H9 (cell line): Measurements from ENCODE around the gene POF1B. TPM values are rescaled to one million over a fixed set of nuclear protein-coding genes. Genes with fewer than 3 reads are reported as not detected.

ENCODE experiments used
- DNase-seq: peaks from one replicate; pipeline ENCODE4 v3.0.0-alpha.2; 2017
- H2AFZ ChIP-seq: one replicate; pipeline ENCODE4 v1.6.1; 2013; ENCODE audit warnings: mild to moderate bottlenecking, low read length, control low read depth, moderate library complexity
- H2AK5ac ChIP-seq: 2 replicates; pipeline ENCODE4 v1.6.1; 2013; ENCODE audit warnings: low read length, control low read depth, mixed read lengths; ENCODE audit not compliant: insufficient read length
- H2BK120ac ChIP-seq: one replicate; pipeline ENCODE4 v1.6.1; 2013; ENCODE audit warnings: low read depth, mild to moderate bottlenecking, low read length, control low read depth, inconsistent platforms; ENCODE audit not compliant: poor library complexity, severe bottlenecking
- H2BK12ac ChIP-seq: 2 replicates; pipeline ENCODE4 v1.6.1; 2013; ENCODE audit warnings: low read length, control low read depth, mixed read lengths, low read depth; ENCODE audit not compliant: insufficient read length
- H2BK15ac ChIP-seq: 2 replicates; pipeline ENCODE4 v1.6.1; 2013; ENCODE audit warnings: low read depth, low read length, control low read depth
- H2BK20ac ChIP-seq: one replicate; pipeline ENCODE4 v1.6.1; 2013; ENCODE audit warnings: low read depth, mild to moderate bottlenecking, low read length, control low read depth, inconsistent platforms; ENCODE audit not compliant: poor library complexity, severe bottlenecking
- H2BK5ac ChIP-seq: 2 replicates; pipeline ENCODE4 v1.6.1; 2013; ENCODE audit warnings: low read length, control low read depth, mixed read lengths; ENCODE audit not compliant: insufficient read length
- H3K14ac ChIP-seq: 2 replicates; pipeline ENCODE4 v1.6.1; 2013; ENCODE audit warnings: low read length, control low read depth; ENCODE audit not compliant: insufficient read depth
- H3K18ac ChIP-seq: 2 replicates; pipeline ENCODE4 v1.6.1; 2013; ENCODE audit warnings: low read depth, mild to moderate bottlenecking, mixed read lengths, low read length, control low read depth; ENCODE audit not compliant: insufficient read length
- H3K23ac ChIP-seq: 2 replicates; pipeline ENCODE4 v1.6.1; 2013; ENCODE audit warnings: low read length, control low read depth, mixed read lengths, low read depth; ENCODE audit not compliant: insufficient read length
- H3K23me2 ChIP-seq: 2 replicates; pipeline ENCODE4 v1.6.1; 2013; ENCODE audit warnings: low read depth, mild to moderate bottlenecking, mixed read lengths, low read length, control low read depth; ENCODE audit not compliant: insufficient read length, poor library complexity, severe bottlenecking
- H3K27ac ChIP-seq: 2 replicates; pipeline ENCODE4 v1.5.1; 2013; ENCODE audit warnings: low read length, control low read depth, mixed read lengths, low read depth; ENCODE audit not compliant: insufficient read length
- H3K27me3 ChIP-seq: 2 replicates; pipeline ENCODE4 v1.6.1; 2013; ENCODE audit warnings: low read length, control low read depth, inconsistent platforms; ENCODE audit not compliant: insufficient read depth
- H3K4ac ChIP-seq: 2 replicates; pipeline ENCODE4 v1.6.1; 2013; ENCODE audit warnings: low read depth, mild to moderate bottlenecking, control low read depth, inconsistent platforms, low read length, moderate library complexity
- H3K4me1 ChIP-seq: 2 replicates; pipeline ENCODE4 v1.6.1; 2013; ENCODE audit warnings: low read length, control low read depth, inconsistent platforms; ENCODE audit not compliant: insufficient read depth
- H3K4me2 ChIP-seq: 2 replicates; pipeline ENCODE4 v1.6.1; 2013; ENCODE audit warnings: low read length, control low read depth, mixed read lengths; ENCODE audit not compliant: insufficient read length, insufficient read depth
- H3K56ac ChIP-seq: 2 replicates; pipeline ENCODE4 v1.6.1; 2013; ENCODE audit warnings: low read depth, mild to moderate bottlenecking, mixed read lengths, low read length, control low read depth; ENCODE audit not compliant: insufficient read length
- H3K79me1 ChIP-seq: 2 replicates; pipeline ENCODE4 v1.6.1; 2013; ENCODE audit warnings: low read depth, mild to moderate bottlenecking, moderate library complexity, low read length, control low read depth, inconsistent platforms; ENCODE audit not compliant: insufficient read depth, poor library complexity, severe bottlenecking
- H3K79me2 ChIP-seq: 2 replicates; pipeline ENCODE4 v1.6.1; 2013; ENCODE audit warnings: low read length, control low read depth, inconsistent platforms; ENCODE audit not compliant: insufficient read depth
- H3K9ac ChIP-seq: 2 replicates; pipeline ENCODE4 v1.6.1; 2013; ENCODE audit warnings: low read length, control low read depth, mixed read lengths; ENCODE audit not compliant: insufficient read length; ENCODE audit errors: extremely low read depth
- H3K9me3 ChIP-seq: one replicate; pipeline ENCODE4 v1.6.1; 2013; ENCODE audit warnings: low read depth, low read length, inconsistent platforms; ENCODE audit not compliant: control insufficient read depth
- H3T11ph ChIP-seq: one replicate; pipeline ENCODE4 v1.6.1; 2013; ENCODE audit warnings: mild to moderate bottlenecking, low read length, control low read depth, inconsistent platforms
- H4K20me1 ChIP-seq: one replicate; pipeline ENCODE4 v1.6.1; 2013; ENCODE audit not compliant: control insufficient read depth, insufficient read length, insufficient read depth
- H4K5ac ChIP-seq: 2 replicates; pipeline ENCODE4 v1.6.1; 2013; ENCODE audit warnings: low read depth, mild to moderate bottlenecking, mixed read lengths, low read length, control low read depth; ENCODE audit not compliant: insufficient read length
- H4K8ac ChIP-seq: replicated peaks from 2 replicates; pipeline ENCODE4 v1.6.1; 2013; ENCODE audit warnings: low read length, control low read depth, mixed read lengths, low read depth; ENCODE audit not compliant: insufficient read length
- H4K91ac ChIP-seq: 2 replicates; pipeline ENCODE4 v1.6.1; 2013; ENCODE audit warnings: low read depth, mild to moderate bottlenecking, moderate library complexity, mixed read lengths, low read length, control low read depth; ENCODE audit not compliant: insufficient read length
- H3K27ac Mint-ChIP-seq, 3 experiments: 2 replicates in 2 of 3; 3 replicates in 1 of 3; pipeline ENCODE4 v1.8.0; 2020 to 2021; ENCODE audit warnings: mixed read lengths in 3 of 3, mild to moderate bottlenecking in 1 of 3, moderate library complexity in 1 of 3
- H3K27me3 Mint-ChIP-seq: 2 replicates; pipeline ENCODE4 v1.8.0; 2021; ENCODE audit warnings: low read depth, mild to moderate bottlenecking, moderate library complexity, mixed read lengths
- H3K36me3 Mint-ChIP-seq, 3 experiments: 2 replicates in 2 of 3; 3 replicates in 1 of 3; pipeline ENCODE4 v1.8.0; 2020 to 2021; ENCODE audit warnings: low read depth in 3 of 3, mixed read lengths in 3 of 3; ENCODE audit not compliant: insufficient read depth in 1 of 3
- H3K4me1 Mint-ChIP-seq, 2 experiments: 2 replicates each; pipeline ENCODE4 v1.8.0; 2020; ENCODE audit warnings: mixed read lengths in 2 of 2
- H3K4me3 Mint-ChIP-seq, 2 experiments: 2 replicates in 1 of 2; 3 replicates in 1 of 2; pipeline ENCODE4 v1.8.0; 2020 to 2021; ENCODE audit warnings: mild to moderate bottlenecking in 2 of 2, mixed read lengths in 2 of 2, moderate library complexity in 1 of 2
- H3K9me3 Mint-ChIP-seq, 2 experiments: 2 replicates in 1 of 2; 3 replicates in 1 of 2; pipeline ENCODE4 v1.8.0; 2020; ENCODE audit warnings: mild to moderate bottlenecking in 2 of 2, mixed read lengths in 2 of 2, moderate library complexity in 1 of 2
- WGBS: extraction: QIAGEN DNeasy Blood & Tissue Kit; methylation state at CpG from one replicate; pipeline ENCODE4 v1.1.7; 2013; ENCODE audit warnings: missing lambda C conversion rate, low lambda C conversion rate, mixed read lengths; ENCODE audit not compliant: insufficient read length; ENCODE audit errors: extremely low coverage; 5-methylcytosine and 5-hydroxymethylcytosine counted together
- total RNA-seq: library from RNA; stranded (reverse); gene quantifications from 2 replicates; pipeline ENCODE4 v1.2.1, GENCODE V29; 2021
- TF ChIP-seq, protein P1 (sequence below): fragments of 200-600 bp; sonication (generic); conservative IDR thresholded peaks from 3 replicates; pipeline ENCODE4 v1.8.0; 2021; ENCODE audit warnings: antibody characterized with exemption, mild to moderate bottlenecking

The POF1B gene
- total RNA-seq, 1 experiment from 2014 or later, result not detected

DNA sequence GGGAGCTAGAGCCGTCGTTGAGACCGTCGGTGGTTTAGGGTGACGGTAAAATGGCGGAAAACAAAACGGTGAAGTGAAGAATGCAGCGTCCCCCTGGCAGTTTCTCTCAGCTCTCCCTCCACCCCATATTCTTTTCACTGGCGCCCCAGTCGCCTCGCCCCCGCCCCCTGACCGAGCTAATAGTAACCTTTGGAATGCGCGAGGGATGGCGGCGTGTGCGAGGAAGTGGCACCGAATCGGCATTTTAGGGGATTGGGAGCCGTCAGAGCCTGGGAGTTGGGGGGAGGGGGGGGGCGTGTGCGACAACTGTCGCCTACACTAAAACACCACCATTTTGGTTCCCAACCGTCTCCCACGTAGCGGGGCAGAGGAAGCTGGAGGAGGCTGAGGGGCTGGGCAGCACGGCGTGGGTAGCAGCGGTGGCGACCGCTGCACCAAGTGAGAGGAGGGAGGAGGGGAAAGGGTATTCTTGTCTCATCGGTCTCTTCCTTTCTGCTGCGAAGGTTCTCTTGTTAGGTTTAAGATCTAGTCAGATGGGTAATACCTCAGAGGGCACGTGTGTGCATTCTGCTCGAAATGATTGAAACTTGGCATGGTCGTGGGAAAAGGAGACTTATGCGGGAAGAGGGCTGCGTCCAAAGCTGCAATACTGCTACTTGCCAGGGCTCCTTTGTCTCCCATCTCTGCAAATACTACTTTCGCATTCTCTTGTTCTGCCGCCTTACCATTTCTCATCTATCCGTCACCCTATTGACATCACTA lies 134.8 kb downstream of the POF1B start:
- H3K4me1 ChIP-seq, result no peaks in the 10 kb centered on the region
- peaks cover 50 to 59% of the 10 kb centered on the region in 2 experiments for H3K9me3 Mint-ChIP-seq
- H3T11ph ChIP-seq, result no peak overlapping the region
- no peak overlapping the region for H3K23ac ChIP-seq
- H2BK12ac ChIP-seq, result no peak overlapping the region
- H2AK5ac ChIP-seq, result no peak overlapping the region
- H2BK120ac ChIP-seq, result peak overlapping the region; percentile 56
- WGBS, result no CpG with 5 or more reads among the region's 42 CpGs
- H3K14ac ChIP-seq, result peak overlapping the region; percentile 98
- peak overlapping the region; percentile 37 for H3K27ac ChIP-seq
- peaks cover 11 to 15% of the 10 kb centered on the region in 2 experiments for H3K4me1 Mint-ChIP-seq
- H3K56ac ChIP-seq, result peak overlapping the region; percentile 63
- H2BK5ac ChIP-seq, result peak overlapping the region; percentile 56
- H3K9ac ChIP-seq, result peak overlapping the region; percentile 96
- no peaks in the 10 kb centered on the region for H4K20me1 ChIP-seq
- no peaks in the 10 kb centered on the region for H3K9me3 ChIP-seq
- H3K23me2 ChIP-seq, result no peaks in the 10 kb centered on the region
- peak overlapping the region; percentile 65 for H4K5ac ChIP-seq
- no peaks in the 10 kb centered on the region for H3K79me1 ChIP-seq
- H3K4me3 Mint-ChIP-seq, result peak overlapping the region; percentile 85 to 98
- DNase-seq, result no peak
- H2AFZ ChIP-seq, result no peak overlapping the region
- H3K18ac ChIP-seq, result peak overlapping the region; percentile 91
- H3K4ac ChIP-seq, result peak overlapping the region; percentile 49; the same call in 1 of the 2 replicates
- H3K79me2 ChIP-seq, result peaks cover 11% of the 10 kb centered on the region; the same call in 1 of the 2 replicates
- H2BK20ac ChIP-seq, result no peak overlapping the region
- H3K27me3 Mint-ChIP-seq, result no peaks in the 10 kb centered on the region
- no peak overlapping the region for H2BK15ac ChIP-seq
- peak overlapping the region; percentile 59 for H3K4me2 ChIP-seq
- H3K27me3 ChIP-seq, result no peaks in the 10 kb centered on the region
- no peak overlapping the region for H4K8ac ChIP-seq
- peak overlapping the region; percentile 92 to 96 (median 94) for H3K27ac Mint-ChIP-seq
- TF ChIP-seq, protein P1, sequence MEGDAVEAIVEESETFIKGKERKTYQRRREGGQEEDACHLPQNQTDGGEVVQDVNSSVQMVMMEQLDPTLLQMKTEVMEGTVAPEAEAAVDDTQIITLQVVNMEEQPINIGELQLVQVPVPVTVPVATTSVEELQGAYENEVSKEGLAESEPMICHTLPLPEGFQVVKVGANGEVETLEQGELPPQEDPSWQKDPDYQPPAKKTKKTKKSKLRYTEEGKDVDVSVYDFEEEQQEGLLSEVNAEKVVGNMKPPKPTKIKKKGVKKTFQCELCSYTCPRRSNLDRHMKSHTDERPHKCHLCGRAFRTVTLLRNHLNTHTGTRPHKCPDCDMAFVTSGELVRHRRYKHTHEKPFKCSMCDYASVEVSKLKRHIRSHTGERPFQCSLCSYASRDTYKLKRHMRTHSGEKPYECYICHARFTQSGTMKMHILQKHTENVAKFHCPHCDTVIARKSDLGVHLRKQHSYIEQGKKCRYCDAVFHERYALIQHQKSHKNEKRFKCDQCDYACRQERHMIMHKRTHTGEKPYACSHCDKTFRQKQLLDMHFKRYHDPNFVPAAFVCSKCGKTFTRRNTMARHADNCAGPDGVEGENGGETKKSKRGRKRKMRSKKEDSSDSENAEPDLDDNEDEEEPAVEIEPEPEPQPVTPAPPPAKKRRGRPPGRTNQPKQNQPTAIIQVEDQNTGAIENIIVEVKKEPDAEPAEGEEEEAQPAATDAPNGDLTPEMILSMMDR, result no peak
- no peak overlapping the region for H4K91ac ChIP-seq
- H3K36me3 Mint-ChIP-seq, result peaks cover 4 to 30% (median 12%) of the 10 kb centered on the region in 3 experiments; a peak in 6 of 7 replicates
